ENCODE data around the gene VSTM2B.

Gene VSTM2B

DNA sequence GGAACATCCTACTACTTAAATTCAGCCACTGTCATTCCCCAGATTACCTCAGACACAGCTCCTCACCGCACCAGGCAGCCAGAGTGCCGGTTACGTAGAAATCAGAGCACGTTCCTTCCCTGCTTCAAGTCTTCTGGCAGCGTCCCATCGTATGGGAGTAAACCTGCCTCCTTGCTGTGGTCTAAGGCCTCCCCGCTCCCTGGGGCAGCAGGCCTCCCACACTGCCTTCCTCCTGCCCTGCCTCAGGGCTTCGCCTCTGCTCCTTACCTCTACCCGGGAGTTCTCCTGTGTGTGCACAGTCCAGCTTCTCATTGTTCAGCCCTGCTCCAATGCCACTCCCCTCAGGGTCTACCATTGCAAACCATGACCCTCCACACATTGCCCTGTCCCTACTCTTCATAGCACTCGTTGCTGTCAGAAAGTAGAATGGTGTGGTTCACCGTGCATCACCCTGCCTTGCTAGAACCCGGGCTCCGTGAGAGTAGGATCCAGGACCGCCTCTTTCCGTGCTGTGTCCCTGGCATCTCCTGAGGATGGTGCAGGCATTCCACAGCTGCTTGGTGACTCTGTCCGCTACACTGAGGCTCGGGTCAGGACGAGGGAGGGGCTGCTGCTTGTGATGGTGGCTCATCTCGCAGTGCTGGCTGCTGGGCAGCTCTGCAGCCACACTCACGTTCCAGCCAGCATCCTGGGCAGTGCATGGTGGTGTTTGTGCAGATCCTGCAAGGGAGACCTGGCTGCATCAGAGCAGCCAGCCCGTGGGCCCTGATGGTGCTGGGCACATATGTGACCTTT, 87.2 kb downstream of the VSTM2B start:
- Histone ChIP-seq H3K9ac (no peak overlapping the region), H3K4me3 (ENCODE audit: low read depth, low read length) (no peak overlapping the region), H3K9me3 (ENCODE audit: control insufficient read depth, low read length) (no peaks in the 10 kb centered on the region), H3K4me1 (no peaks in the 10 kb centered on the region), H3K36me3 (ENCODE audit: control insufficient read depth, insufficient read depth, low read length) (no peaks in the 10 kb centered on the region), H3K79me2 (no peaks in the 10 kb centered on the region), H3K27me3 (ENCODE audit: control insufficient read depth, insufficient read depth, low read length) (no peaks in the 10 kb centered on the region), H3K27ac (no peak overlapping the region), H2AFZ (no peak overlapping the region), H3K4me2 (ENCODE audit: low read length) (no peak overlapping the region)
- TF ChIP-seq, protein P1, sequence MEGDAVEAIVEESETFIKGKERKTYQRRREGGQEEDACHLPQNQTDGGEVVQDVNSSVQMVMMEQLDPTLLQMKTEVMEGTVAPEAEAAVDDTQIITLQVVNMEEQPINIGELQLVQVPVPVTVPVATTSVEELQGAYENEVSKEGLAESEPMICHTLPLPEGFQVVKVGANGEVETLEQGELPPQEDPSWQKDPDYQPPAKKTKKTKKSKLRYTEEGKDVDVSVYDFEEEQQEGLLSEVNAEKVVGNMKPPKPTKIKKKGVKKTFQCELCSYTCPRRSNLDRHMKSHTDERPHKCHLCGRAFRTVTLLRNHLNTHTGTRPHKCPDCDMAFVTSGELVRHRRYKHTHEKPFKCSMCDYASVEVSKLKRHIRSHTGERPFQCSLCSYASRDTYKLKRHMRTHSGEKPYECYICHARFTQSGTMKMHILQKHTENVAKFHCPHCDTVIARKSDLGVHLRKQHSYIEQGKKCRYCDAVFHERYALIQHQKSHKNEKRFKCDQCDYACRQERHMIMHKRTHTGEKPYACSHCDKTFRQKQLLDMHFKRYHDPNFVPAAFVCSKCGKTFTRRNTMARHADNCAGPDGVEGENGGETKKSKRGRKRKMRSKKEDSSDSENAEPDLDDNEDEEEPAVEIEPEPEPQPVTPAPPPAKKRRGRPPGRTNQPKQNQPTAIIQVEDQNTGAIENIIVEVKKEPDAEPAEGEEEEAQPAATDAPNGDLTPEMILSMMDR (IDR thresholded peaks at IDR 0.05), result no peak

DNA sequence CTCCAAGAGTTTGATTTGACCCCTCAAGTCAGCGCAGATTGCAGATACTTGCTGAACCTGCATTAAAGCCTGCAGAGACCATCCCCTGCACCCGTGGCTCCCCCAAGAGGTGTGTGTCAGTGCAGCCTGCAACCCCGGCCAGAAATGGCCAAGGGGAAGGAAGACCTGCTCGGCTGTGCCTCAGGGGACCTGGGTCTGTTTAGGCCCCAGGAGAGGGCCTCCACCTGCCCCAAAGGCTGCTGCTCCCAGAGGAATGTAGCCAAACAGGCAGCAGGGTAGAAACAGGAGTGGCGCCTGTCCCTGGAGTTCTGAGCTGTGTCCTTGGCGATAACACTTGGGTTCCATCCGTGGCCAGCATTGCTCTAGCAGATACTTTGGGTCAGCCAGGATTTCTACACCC, 88.3 kb downstream of the VSTM2B start:
- Histone ChIP-seq H3K27me3 (ENCODE audit: control insufficient read depth, insufficient read depth, low read length) (no peaks in the 10 kb centered on the region), H3K79me2 (no peaks in the 10 kb centered on the region), H3K36me3 (ENCODE audit: control insufficient read depth, insufficient read depth, low read length) (no peaks in the 10 kb centered on the region), H2AFZ (no peak overlapping the region), H3K9ac (no peak overlapping the region), H3K4me2 (ENCODE audit: low read length) (no peak overlapping the region), H3K9me3 (ENCODE audit: control insufficient read depth, low read length) (no peaks in the 10 kb centered on the region), H3K27ac (no peak overlapping the region), H3K4me3 (ENCODE audit: low read depth, low read length) (no peak overlapping the region), H3K4me1 (no peaks in the 10 kb centered on the region)
- TF ChIP-seq, protein P1 (IDR thresholded peaks at IDR 0.05), result no peak
